KBM-7 (cell line): ENCODE results near the gene NFKB1.

ENCODE experiments used
- DNase-seq: peaks from one replicate; pipeline ENCODE4 v3.0.0-alpha.2; 2015
- in situ Hi-C: fragments of 300-500 bp; cut with MboI; formaldehyde crosslinking; loops from 2 replicates; pipeline ENCODE4 v1.14.3; 2020; ENCODE audit warnings: low sequenced_read_pairs, low pct_unique_long_range_greater_than_20kb, mixed read lengths

NFKB1 gene

GRCh38 chr4:102637391-102637790 lies 136.2 kb downstream of the NFKB1 start:
- no peak for DNase-seq

DNA sequence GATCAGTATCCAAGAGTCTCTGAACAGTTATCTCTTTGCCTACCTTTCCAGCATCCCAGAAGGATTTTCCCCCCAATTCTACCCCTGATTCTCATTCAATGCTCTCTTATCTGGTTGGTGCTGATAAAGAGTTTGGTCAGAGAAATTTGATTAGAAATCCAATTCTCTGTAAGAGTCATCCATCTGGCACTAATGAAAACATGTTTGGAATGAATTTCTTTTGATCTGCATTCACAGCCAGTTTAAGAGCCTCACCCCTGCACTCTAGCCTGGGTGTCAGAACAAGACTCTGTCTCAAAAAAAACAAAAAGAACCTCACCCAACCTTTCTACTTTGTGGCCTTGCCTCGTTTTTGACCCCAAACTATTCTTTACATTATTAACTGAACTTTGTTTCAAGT lies 137.5 kb downstream of the NFKB1 start:
- in situ Hi-C loops = no loop called here
- DNase-seq = no peak

More at GRCh38 chr4:102637391-102637790, 136.2 kb downstream of the NFKB1 start:
- in situ Hi-C loops = no loop called here

DNA sequence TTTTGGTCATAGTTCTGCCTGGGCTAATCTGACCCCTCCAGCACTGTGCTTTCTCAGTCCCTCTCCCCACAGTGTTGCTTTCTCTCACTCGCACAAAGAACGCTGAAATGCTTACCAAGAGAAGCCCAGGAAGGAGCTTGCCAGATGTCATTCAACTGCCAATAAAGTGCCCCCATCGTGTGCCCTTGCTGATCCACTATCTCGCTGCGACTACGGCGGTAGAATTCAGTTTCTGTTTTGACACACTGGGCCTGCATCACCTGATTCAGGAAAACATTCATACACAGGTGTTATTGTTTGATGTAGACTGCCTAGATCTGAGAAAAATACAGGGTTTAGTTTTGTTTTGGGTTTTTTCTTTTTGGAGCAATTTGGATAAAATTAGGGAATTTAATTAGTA lies 138.4 kb downstream of the NFKB1 start:
- in situ Hi-C loops = no loop called here
- no peak for DNase-seq

GRCh38 chr4:102640669-102641068 lies 139.5 kb downstream of the NFKB1 start:
- in situ Hi-C loops = no loop called here

DNA sequence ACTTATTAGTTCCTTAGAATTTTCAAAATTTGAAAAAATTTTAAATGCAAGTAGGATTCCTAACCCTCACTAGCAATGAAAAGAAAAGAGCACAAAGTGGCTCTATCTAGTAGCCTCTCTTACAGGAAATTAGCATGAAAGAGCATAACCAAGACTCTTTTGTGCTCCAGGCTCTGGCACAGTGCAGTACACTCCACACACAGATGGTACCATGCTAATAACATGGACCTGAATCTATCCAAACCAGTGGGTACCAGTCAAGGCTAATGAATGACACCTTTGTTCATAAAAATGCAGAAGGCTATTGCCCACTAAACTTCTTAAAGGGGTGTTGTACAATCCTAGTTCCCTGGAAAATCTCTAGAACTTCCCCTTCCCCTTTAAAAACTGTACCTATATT lies 140.6 kb downstream of the NFKB1 start:
- DNase-seq = no peak
- in situ Hi-C loops = no loop called here

More at GRCh38 chr4:102640669-102641068, 139.5 kb downstream of the NFKB1 start:
- DNase-seq = no peak

DNA sequence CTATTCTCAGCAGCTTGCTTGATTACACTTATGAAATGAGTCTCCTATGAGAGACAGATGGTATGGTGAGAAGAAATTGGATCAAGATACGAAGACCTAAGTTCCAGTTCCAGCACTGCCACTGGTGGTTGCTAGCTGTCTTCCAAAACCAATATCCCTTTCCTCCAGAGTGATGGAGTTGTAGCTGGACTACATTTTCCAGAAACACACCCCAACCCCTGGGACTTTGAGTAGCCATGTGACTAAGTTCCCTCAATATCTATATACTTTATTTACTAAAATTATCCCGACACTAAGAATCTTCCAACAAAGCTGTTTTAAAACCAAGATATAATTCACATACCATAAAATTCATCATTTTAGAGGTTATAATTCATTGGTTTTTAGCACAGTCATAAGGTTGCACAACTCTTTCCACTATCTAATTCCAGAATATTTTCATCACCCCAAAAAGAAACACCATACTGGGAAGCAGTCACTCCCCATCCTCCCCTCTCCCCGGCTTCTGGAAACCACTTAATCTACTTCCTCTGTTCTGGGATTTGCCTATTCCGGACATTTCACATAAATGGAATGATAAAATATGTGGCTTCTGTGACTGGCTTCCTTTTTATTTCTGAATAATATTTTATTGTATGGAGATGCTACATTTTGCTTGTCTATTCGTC lies 141.6 kb downstream of the NFKB1 start:
- in situ Hi-C loops = no loop called here
- DNase-seq = no peak

DNA sequence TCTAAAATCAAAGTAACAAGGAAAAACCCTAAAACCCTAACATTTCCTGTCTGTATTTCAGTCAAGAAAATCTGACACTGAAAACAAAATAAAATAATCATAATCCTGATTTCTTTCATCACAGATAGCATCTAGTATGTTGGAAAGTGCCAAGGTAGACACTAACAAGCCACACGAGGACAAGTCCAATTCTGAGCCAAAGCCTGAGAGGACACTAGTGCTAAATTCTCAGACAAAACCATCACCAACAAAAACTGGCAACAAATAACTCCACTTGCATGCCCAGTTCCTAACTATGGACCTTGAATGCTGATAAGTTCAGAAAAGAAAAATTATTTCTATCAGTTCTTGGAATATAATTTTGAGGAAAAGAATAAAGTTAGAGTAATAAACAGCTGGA lies 146.0 kb downstream of the NFKB1 start:
- in situ Hi-C loops = no loop called here
- DNase-seq = no peak

GRCh38 chr4:102657206-102657605 lies 156.0 kb downstream of the NFKB1 start:
- in situ Hi-C loops = no loop called here
- no peak for DNase-seq

DNA sequence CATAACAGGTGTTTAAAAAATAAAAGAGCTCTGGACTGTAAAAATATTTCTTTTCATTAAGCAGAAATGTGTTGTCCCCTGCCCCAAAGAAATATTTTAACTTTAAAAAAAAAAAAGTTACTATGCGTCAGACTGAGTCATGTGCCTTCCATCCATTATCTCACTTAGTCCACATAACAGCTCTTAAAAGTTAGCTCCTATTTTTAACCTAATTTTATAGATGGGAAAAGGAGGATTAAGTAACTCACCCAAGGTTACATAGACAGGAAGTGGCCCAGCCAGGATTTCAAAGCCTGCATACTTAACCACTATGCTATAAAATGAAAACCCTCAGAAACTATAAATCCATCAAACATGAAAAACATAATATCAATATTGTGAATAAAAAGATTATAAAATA lies 161.9 kb downstream of the NFKB1 start:
- in situ Hi-C loops = no loop called here
- peak; percentile 21 for DNase-seq

DNA sequence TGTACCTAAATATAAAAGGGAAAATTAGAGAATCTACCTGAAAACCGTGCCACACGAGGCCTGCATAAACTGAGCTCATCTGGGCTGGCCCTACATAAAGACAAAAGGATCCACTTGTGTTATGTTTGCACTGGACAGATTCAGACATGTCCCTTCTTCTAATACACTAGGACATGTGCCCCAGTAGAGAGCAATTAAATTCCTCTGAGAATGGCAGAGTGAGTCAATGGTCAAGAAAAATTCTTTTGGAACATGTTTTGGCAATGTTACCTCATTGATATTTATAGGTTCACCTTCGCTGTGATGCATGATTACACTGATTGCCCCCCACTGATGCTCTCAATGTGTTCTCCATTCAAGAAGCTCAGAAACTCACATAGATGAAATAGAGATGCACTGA lies 164.4 kb downstream of the NFKB1 start:
- in situ Hi-C loops = no loop called here

More for the DNA sequence above, 164.4 kb downstream of the NFKB1 start:
- DNase-seq = no peak
